Mammary epithelial cell (primary cell): Measurements from ENCODE around the gene TACC2.

Experiments
- CTCF ChIP-seq, 2 donors: IDR thresholded peaks in 1 of 2; conservative IDR thresholded peaks in 1 of 2; 2 replicates each; pipeline ENCODE4 v1.5.1; 2011 to 2012; ENCODE audit warnings: inconsistent platforms in 2 of 2, low read length in 2 of 2, mild to moderate bottlenecking in 2 of 2, control low read depth in 1 of 2, low read depth in 1 of 2; ENCODE audit not compliant: insufficient read depth in 1 of 2; ENCODE audit errors: extremely low read depth in 1 of 2
- EZH2 ChIP-seq: IDR thresholded peaks from 2 replicates; pipeline ENCODE4 v1.6.1; 2012; ENCODE audit warnings: low read length, inconsistent platforms, borderline replicate concordance

GRCh38 chr10:122116331-122116730, 127.4 kb downstream of the TACC2 start:
- TF ChIP-seq CTCF (conservative IDR thresholded peaks at IDR 0.05 in 1 of 2, IDR thresholded peaks at IDR 0.05 in 1 of 2; ENCODE audit: extremely low read depth in 1 of 2, insufficient read depth in 1 of 2, low read depth in 1 of 2, low read length in 2 of 2) (no peak), EZH2 (no peak)
